ENCODE measurements around the gene KAT8.

DNA sequence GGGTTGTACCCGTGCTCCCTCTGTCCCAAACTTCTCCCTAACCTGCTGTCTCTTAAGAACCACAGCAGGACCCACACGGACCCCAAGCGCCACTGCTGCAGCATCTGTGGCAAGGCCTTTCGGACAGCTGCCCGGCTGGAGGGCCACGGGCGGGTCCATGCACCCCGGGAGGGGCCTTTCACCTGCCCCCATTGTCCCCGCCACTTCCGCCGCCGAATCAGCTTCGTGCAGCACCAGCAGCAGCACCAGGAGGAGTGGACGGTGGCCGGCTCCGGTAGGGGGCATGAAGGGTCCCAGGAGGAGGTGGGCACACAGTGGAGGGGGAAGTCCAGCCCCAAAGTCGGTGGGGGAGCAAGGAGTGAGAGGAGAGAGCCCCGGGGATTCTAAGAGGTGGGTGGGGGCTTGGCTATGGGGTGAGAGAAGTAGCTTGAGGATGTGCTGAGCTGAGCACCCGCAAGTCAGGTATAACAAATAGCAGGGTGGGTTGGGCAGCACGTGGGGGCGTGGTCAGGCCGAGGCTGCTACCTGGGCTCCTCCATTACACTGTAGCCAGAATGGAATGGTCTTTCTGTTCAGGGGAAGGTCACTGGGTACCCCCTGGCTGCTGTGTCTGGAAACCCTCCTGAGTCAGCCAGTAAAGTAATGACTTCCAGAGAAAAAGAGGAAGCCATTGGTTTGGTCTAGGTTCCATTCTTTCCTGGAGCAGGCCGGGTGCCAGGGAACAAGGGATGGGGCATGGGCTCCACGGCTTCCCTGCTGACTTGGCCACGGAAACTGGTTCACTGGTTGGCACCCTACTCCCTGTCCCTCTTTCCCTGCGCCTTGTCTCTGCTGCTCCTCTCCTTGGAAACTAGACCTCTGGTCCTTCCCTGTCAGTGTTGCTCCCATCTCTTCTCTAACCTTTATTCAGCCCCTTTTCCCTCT, 35.8 kb upstream of the KAT8 start:
- TF ChIP-seq, protein P1, sequence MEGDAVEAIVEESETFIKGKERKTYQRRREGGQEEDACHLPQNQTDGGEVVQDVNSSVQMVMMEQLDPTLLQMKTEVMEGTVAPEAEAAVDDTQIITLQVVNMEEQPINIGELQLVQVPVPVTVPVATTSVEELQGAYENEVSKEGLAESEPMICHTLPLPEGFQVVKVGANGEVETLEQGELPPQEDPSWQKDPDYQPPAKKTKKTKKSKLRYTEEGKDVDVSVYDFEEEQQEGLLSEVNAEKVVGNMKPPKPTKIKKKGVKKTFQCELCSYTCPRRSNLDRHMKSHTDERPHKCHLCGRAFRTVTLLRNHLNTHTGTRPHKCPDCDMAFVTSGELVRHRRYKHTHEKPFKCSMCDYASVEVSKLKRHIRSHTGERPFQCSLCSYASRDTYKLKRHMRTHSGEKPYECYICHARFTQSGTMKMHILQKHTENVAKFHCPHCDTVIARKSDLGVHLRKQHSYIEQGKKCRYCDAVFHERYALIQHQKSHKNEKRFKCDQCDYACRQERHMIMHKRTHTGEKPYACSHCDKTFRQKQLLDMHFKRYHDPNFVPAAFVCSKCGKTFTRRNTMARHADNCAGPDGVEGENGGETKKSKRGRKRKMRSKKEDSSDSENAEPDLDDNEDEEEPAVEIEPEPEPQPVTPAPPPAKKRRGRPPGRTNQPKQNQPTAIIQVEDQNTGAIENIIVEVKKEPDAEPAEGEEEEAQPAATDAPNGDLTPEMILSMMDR (conservative IDR thresholded peaks at IDR 0.05; ENCODE audit: low read length): no peak
- no peak for TF ChIP-seq EZH2phosphoT487 (IDR thresholded peaks at IDR 0.05; ENCODE audit: borderline replicate concordance, low read depth, low read length)
